22Rv1 (cell line): ENCODE data around the gene HDGFL1.

Experiments used
- CTCF ChIP-seq: fragments of 450-650 bp; IDR thresholded peaks from 2 replicates; pipeline ENCODE4 v1.5.1; 2017; ENCODE audit warnings: mild to moderate bottlenecking
- ZFX ChIP-seq: fragments of 450-650 bp; IDR thresholded peaks from 2 replicates; pipeline ENCODE4 v1.6.1; 2017; ENCODE audit warnings: antibody characterized with exemption, borderline replicate concordance

DNA sequence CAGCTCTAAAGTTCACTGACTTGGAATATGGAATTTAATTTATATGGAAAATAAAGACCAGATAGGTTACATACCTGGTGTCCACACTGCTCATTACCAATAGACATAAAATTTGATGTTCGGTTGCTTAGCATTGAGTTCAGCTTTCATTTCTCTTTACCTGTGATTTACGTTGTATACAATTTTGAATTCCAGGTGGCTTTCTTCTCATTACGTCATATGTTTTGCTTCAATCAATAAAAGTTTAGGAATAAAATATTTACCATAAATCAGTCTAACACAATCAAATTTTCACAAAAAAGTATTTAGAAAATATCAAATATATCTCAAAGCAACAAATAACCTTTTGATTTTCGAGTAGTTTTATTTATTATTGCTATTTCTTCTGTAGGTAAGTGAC lies 40.8 kb downstream of the HDGFL1 start:
- no peak for TF ChIP-seq CTCF
- no peak for TF ChIP-seq ZFX
